Neuronal stem cell (in vitro differentiated cells): Measurements from ENCODE around the gene DDTL.
"Not testable (repeated sequence)": the region's sequence is repeated elsewhere in the genome, so short reads cannot be mapped to it uniquely, and the experiment has no call there.

Source experiments
- DNase-seq: peaks from one replicate; pipeline ENCODE4 v3.0.0-alpha.2; 2013; ENCODE audit warnings: low spot score
- H2AFZ ChIP-seq: one replicate; pipeline ENCODE4 v1.6.1; 2013; ENCODE audit warnings: mild to moderate bottlenecking, low read length, inconsistent platforms
- H2AK5ac ChIP-seq: 2 replicates; pipeline ENCODE4 v1.6.1; 2013; ENCODE audit warnings: low read depth, mild to moderate bottlenecking, inconsistent platforms, low read length, moderate library complexity, mixed read lengths
- H2BK120ac ChIP-seq: 2 replicates; pipeline ENCODE4 v1.6.1; 2013; ENCODE audit warnings: low read depth, mild to moderate bottlenecking, inconsistent platforms, low read length, moderate library complexity, mixed read lengths
- H2BK12ac ChIP-seq: one replicate; pipeline ENCODE4 v1.6.1; 2013; ENCODE audit warnings: low read length, inconsistent platforms
- H2BK15ac ChIP-seq: 2 replicates; pipeline ENCODE4 v1.6.1; 2013; ENCODE audit warnings: mild to moderate bottlenecking, low read length, inconsistent platforms, mixed read lengths
- H2BK5ac ChIP-seq: one replicate; pipeline ENCODE4 v1.6.1; 2013; ENCODE audit warnings: inconsistent platforms, mild to moderate bottlenecking, low read length, moderate library complexity
- H3K14ac ChIP-seq: one replicate; pipeline ENCODE4 v1.6.1; 2013; ENCODE audit warnings: low read length, inconsistent platforms
- H3K18ac ChIP-seq: 2 replicates; pipeline ENCODE4 v1.6.1; 2013; ENCODE audit warnings: low read length, inconsistent platforms
- H3K23ac ChIP-seq: 2 replicates; pipeline ENCODE4 v1.6.1; 2013; ENCODE audit warnings: low read depth, mild to moderate bottlenecking, mixed read lengths, low read length, inconsistent platforms; ENCODE audit not compliant: poor library complexity
- H3K27ac ChIP-seq: replicated peaks from 3 replicates; pipeline ENCODE4 v1.5.1; 2013; ENCODE audit warnings: low read length, inconsistent platforms
- H3K27me3 ChIP-seq, 3 experiments: 2 replicates each; pipeline ENCODE4 v1.6.1; 2013; ENCODE audit warnings: low read length in 3 of 3, mild to moderate bottlenecking in 2 of 3, inconsistent platforms in 1 of 3, low read depth in 1 of 3, mixed read lengths in 1 of 3, moderate library complexity in 1 of 3; ENCODE audit not compliant: control insufficient read depth in 3 of 3, insufficient read depth in 3 of 3
- H3K36me3 ChIP-seq, 2 donors: replicated peaks in 1 of 2; 2 replicates each; pipeline ENCODE4 v1.6.1; 2013; ENCODE audit warnings: low read length in 2 of 2; ENCODE audit not compliant: control insufficient read depth in 2 of 2, insufficient read depth in 2 of 2
- H3K4ac ChIP-seq: 2 replicates; pipeline ENCODE4 v1.6.1; 2013; ENCODE audit warnings: inconsistent platforms, mild to moderate bottlenecking, low read length, moderate library complexity
- H3K4me1 ChIP-seq, 2 donors: 1 replicate in 1 of 2; 2 replicates in 1 of 2; pipeline ENCODE4 v1.6.1; 2013; ENCODE audit warnings: low read length in 2 of 2, low read depth in 1 of 2; ENCODE audit not compliant: control insufficient read depth in 2 of 2, insufficient read depth in 1 of 2
- H3K4me2 ChIP-seq: one replicate; pipeline ENCODE4 v1.6.1; 2013; ENCODE audit warnings: mild to moderate bottlenecking, low read length, inconsistent platforms; ENCODE audit not compliant: insufficient read depth, poor library complexity, severe bottlenecking
- H3K4me3 ChIP-seq, 2 donors: 2 replicates each; pipeline ENCODE4 v1.5.1; 2013; ENCODE audit warnings: low read length in 2 of 2, mild to moderate bottlenecking in 2 of 2, inconsistent platforms in 1 of 2, moderate library complexity in 1 of 2
- H3K79me1 ChIP-seq: one replicate; pipeline ENCODE4 v1.6.1; 2013; ENCODE audit warnings: low read depth, mild to moderate bottlenecking, inconsistent platforms, low read length, moderate library complexity
- H3K9ac ChIP-seq: one replicate; pipeline ENCODE4 v1.6.1; 2013; ENCODE audit warnings: mild to moderate bottlenecking, low read depth, low read length, inconsistent platforms; ENCODE audit not compliant: poor library complexity
- H3K9me3 ChIP-seq, 2 donors: replicated peaks in 1 of 2; 2 replicates each; pipeline versions ENCODE3 to v1.6.1; 2013; ENCODE audit warnings: low read length in 2 of 2, mild to moderate bottlenecking in 2 of 2, inconsistent platforms in 1 of 2, low read depth in 1 of 2, mixed read lengths in 1 of 2, moderate library complexity in 1 of 2; ENCODE audit not compliant: control insufficient read depth in 2 of 2, insufficient read depth in 1 of 2
- H4K8ac ChIP-seq: one replicate; pipeline ENCODE4 v1.6.1; 2013; ENCODE audit warnings: low read depth, mild to moderate bottlenecking, inconsistent platforms, low read length, moderate library complexity
- H4K91ac ChIP-seq: one replicate; pipeline ENCODE4 v1.6.1; 2013; ENCODE audit warnings: low read length, low read depth, mild to moderate bottlenecking, inconsistent platforms; ENCODE audit not compliant: poor library complexity
- WGBS, 2 donors: extraction: QIAGEN DNeasy Blood & Tissue Kit; methylation state at CpG; one replicate each; pipeline ENCODE4 v1.1.7; 2013; ENCODE audit warnings: missing lambda C conversion rate in 2 of 2, mixed read lengths in 1 of 2; ENCODE audit not compliant: insufficient read length in 2 of 2, insufficient replicate concordance in 1 of 2; ENCODE audit errors: extremely low coverage in 2 of 2; 5-methylcytosine and 5-hydroxymethylcytosine counted together

Gene DDTL

GRCh38 chr22:23940166-23940565, 26.5 kb upstream of the DDTL start:
- H2AK5ac ChIP-seq, H3K36me3 ChIP-seq: not testable (repeated sequence)
- no CpG with 5 or more reads among the region's 14 CpGs for WGBS, 2 donors

DNA sequence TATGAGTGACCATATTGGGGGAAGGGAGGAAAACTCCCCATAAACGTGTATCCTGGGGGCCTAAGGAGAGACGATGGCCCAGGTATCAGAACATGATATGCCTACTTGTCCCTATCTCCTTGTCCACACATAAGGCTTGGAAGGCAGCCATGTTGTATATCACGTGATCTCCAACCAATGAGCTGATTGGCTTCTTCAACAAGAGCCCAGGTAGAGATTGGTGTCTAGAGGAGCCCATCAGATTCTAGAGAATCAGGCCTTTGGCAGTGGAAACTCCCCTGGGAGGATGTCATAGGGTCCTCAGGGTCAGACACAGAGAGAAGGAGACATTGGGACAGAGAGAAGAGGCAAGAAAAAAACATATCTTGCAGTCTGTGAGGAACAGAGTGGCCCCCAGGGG, 19.3 kb upstream of the DDTL start:
- no CpG with 5 or more reads among the region's 3 CpGs for WGBS, 2 donors
- not testable (repeated sequence) for H2AFZ ChIP-seq, DNase-seq

More at GRCh38 chr22:23940166-23940565, 26.5 kb upstream of the DDTL start:
- not testable (repeated sequence) for H2BK5ac ChIP-seq, H3K4me1 ChIP-seq, H3K18ac ChIP-seq, H2AFZ ChIP-seq, H2BK12ac ChIP-seq, H3K9me3 ChIP-seq, H3K4me3 ChIP-seq, H3K9ac ChIP-seq, H3K79me1 ChIP-seq, H2BK15ac ChIP-seq, H3K4ac ChIP-seq, H4K91ac ChIP-seq, H3K27me3 ChIP-seq, H4K8ac ChIP-seq, H2BK120ac ChIP-seq, H3K23ac ChIP-seq, H3K27ac ChIP-seq, DNase-seq, H3K4me2 ChIP-seq, H3K14ac ChIP-seq

GRCh38 chr22:23949764-23950163, 16.9 kb upstream of the DDTL start:
- not testable (repeated sequence) for H3K4me2 ChIP-seq, H4K91ac ChIP-seq, H3K9ac ChIP-seq, H2BK120ac ChIP-seq, H3K4me3 ChIP-seq, H3K79me1 ChIP-seq, H3K4ac ChIP-seq, H2AFZ ChIP-seq, H3K23ac ChIP-seq, H2BK15ac ChIP-seq, DNase-seq, H3K14ac ChIP-seq, H3K4me1 ChIP-seq, H3K27ac ChIP-seq, H2BK5ac ChIP-seq, H3K9me3 ChIP-seq, H2BK12ac ChIP-seq, H3K27me3 ChIP-seq, H3K36me3 ChIP-seq, H3K18ac ChIP-seq, H2AK5ac ChIP-seq, H4K8ac ChIP-seq
- WGBS, 2 donors: no CpG with 5 or more reads among the region's 18 CpGs

More for the DNA sequence above, 19.3 kb upstream of the DDTL start:
- H3K4me1 ChIP-seq, H2BK120ac ChIP-seq, H3K18ac ChIP-seq, H3K4me3 ChIP-seq, H4K8ac ChIP-seq, H2BK15ac ChIP-seq, H3K36me3 ChIP-seq, H3K9me3 ChIP-seq, H3K79me1 ChIP-seq, H2BK5ac ChIP-seq, H4K91ac ChIP-seq, H3K4me2 ChIP-seq, H3K23ac ChIP-seq, H3K14ac ChIP-seq, H3K4ac ChIP-seq, H3K27ac ChIP-seq, H3K9ac ChIP-seq, H2BK12ac ChIP-seq, H2AK5ac ChIP-seq, H3K27me3 ChIP-seq: not testable (repeated sequence)

DNA sequence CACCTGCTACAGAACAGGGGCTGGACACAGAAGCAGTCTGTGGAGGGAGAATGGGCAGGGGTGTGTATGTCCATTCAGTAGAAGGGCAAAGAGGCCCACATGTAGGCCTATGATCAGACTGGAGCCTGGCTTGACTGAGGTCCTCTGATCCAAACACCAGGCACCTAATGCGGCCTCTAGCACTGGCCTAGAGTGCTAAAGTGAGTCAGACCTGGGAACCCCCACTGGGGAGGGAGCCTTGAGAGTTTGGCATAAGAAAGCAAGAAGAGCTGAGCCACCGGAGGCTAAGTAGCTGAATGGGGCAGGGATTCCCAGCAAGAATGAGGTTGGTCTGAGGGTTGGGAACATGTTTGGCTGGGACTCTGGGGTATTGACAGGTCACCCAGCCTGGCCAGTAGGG, 15.3 kb upstream of the DDTL start:
- not testable (repeated sequence) for H2AK5ac ChIP-seq, H4K8ac ChIP-seq, H3K79me1 ChIP-seq, H4K91ac ChIP-seq, H3K4ac ChIP-seq, DNase-seq, H3K4me1 ChIP-seq, H3K23ac ChIP-seq, H2BK12ac ChIP-seq, H2BK5ac ChIP-seq, H3K14ac ChIP-seq, H3K4me2 ChIP-seq, H3K36me3 ChIP-seq, H3K18ac ChIP-seq, H2BK15ac ChIP-seq, H2BK120ac ChIP-seq, H3K4me3 ChIP-seq, H3K9ac ChIP-seq, H3K27me3 ChIP-seq, H2AFZ ChIP-seq, H3K9me3 ChIP-seq, H3K27ac ChIP-seq
- WGBS, 2 donors: no CpG with 5 or more reads among the region's 2 CpGs
